ENCODE measurements around the gene XRCC3.

Gene XRCC3

GRCh38 chr14:103738166-103738565, 22.9 kb upstream of the XRCC3 start:
- no peak for DNase-seq

GRCh38 chr14:103737432-103738045, 22.3 kb upstream of the XRCC3 start:
- DNase-seq: no peak

- no peak for DNase-seq
Measured at GRCh38 chr14:103736546-103737431, 21.5 kb upstream of the XRCC3 start.

GRCh38 chr14:103735815-103736545, 20.7 kb upstream of the XRCC3 start:
- DNase-seq: no peak

- DNase-seq: no peak
Measured at GRCh38 chr14:103735439-103735814, 20.2 kb upstream of the XRCC3 start.

- DNase-seq: no peak
Measured at GRCh38 chr14:103735022-103735421, 19.8 kb upstream of the XRCC3 start.

GRCh38 chr14:103734081-103734888, 19.0 kb upstream of the XRCC3 start:
- DNase-seq: no peak

- DNase-seq: no peak
Measured at GRCh38 chr14:103733651-103734050, 18.4 kb upstream of the XRCC3 start.

GRCh38 chr14:103732868-103733620, 17.8 kb upstream of the XRCC3 start:
- DNase-seq: no peak

GRCh38 chr14:103731916-103732867, 16.9 kb upstream of the XRCC3 start:
- no peak for DNase-seq

GRCh38 chr14:103731481-103731880, 16.2 kb upstream of the XRCC3 start:
- no peak for DNase-seq

GRCh38 chr14:103730490-103731035, 15.3 kb upstream of the XRCC3 start:
- no peak for DNase-seq

GRCh38 chr14:103729496-103730448, 14.5 kb upstream of the XRCC3 start:
- no peak for DNase-seq

GRCh38 chr14:103728721-103729120, 13.5 kb upstream of the XRCC3 start:
- DNase-seq: no peak

GRCh38 chr14:103728141-103728540, 12.9 kb upstream of the XRCC3 start:
- DNase-seq: no peak

- DNase-seq: no peak
Measured at GRCh38 chr14:103727313-103727980, 12.2 kb upstream of the XRCC3 start.

- no peak for DNase-seq
Measured at GRCh38 chr14:103726474-103726873, 11.2 kb upstream of the XRCC3 start.

GRCh38 chr14:103725739-103726395, 10.6 kb upstream of the XRCC3 start:
- no peak for DNase-seq

All from NCI-H1436 (cell line).